ENCODE data around the gene SELENOK.
"Not testable (repeated sequence)": the region's sequence is repeated elsewhere in the genome, so short reads cannot be mapped to it uniquely, and the experiment has no call there.

SELENOK gene
- total RNA-seq = 43.8 to 168 reads per million in 2 donors

- DNase-seq = peak; percentile 93
Observed at GRCh38 chr3:53891497-53892285, at the start of gene SELENOK. Gene SELENOK (minus strand): TSS chr3:53891859.

- DNase-seq = no peak
Observed at GRCh38 chr3:53941184-53941583, 49.5 kb upstream of the SELENOK start.

GRCh38 chr3:53940623-53941022 is 49.0 kb upstream of the SELENOK start:
- DNase-seq = no peak

GRCh38 chr3:53939813-53940212 is 48.2 kb upstream of the SELENOK start:
- DNase-seq = no peak

GRCh38 chr3:53939086-53939582 is 47.5 kb upstream of the SELENOK start:
- DNase-seq = no peak

- no peak for DNase-seq
Observed at GRCh38 chr3:53938645-53939044, 47.0 kb upstream of the SELENOK start.

GRCh38 chr3:53936347-53936746 is 44.7 kb upstream of the SELENOK start:
- DNase-seq = no peak

GRCh38 chr3:53935283-53935901 is 43.7 kb upstream of the SELENOK start:
- no peak for DNase-seq

GRCh38 chr3:53927208-53927872 is 35.7 kb upstream of the SELENOK start:
- DNase-seq = not testable (repeated sequence)

- no peak for DNase-seq
Observed at GRCh38 chr3:53921296-53921695, 29.6 kb upstream of the SELENOK start.

GRCh38 chr3:53919741-53920140 is 28.1 kb upstream of the SELENOK start:
- DNase-seq = no peak

GRCh38 chr3:53913401-53913800 is 21.7 kb upstream of the SELENOK start:
- no peak for DNase-seq

- no peak for DNase-seq
Observed at GRCh38 chr3:53902711-53903110, 11.1 kb upstream of the SELENOK start.

- DNase-seq = no peak
Observed at GRCh38 chr3:53902067-53902466, 10.4 kb upstream of the SELENOK start.

- no peak for DNase-seq
Observed at GRCh38 chr3:53900666-53901331, 9.1 kb upstream of the SELENOK start.

- no peak for DNase-seq
Observed at GRCh38 chr3:53899750-53900149, 8.1 kb upstream of the SELENOK start.

- no peak for DNase-seq
Observed at GRCh38 chr3:53892286-53892637, 603 bp upstream of the SELENOK start.

GRCh38 chr3:53890726-53891475 is 758 bp downstream of the SELENOK start:
- peak; percentile 52 for DNase-seq

GRCh38 chr3:53888232-53888631 is 3.4 kb downstream of the SELENOK start:
- DNase-seq = no peak

GRCh38 chr3:53887446-53887845 is 4.2 kb downstream of the SELENOK start:
- no peak for DNase-seq

GRCh38 chr3:53885239-53885638 is 6.4 kb downstream of the SELENOK start:
- no peak for DNase-seq

- DNase-seq = no peak
Observed at GRCh38 chr3:53884623-53885022, 7.0 kb downstream of the SELENOK start.

All from T-helper 9 cell (primary cell).